GM21786 (cell line): ENCODE measurements around the gene SLC22A14.
"Not testable (repeated sequence)": the region's sequence is repeated elsewhere in the genome, so short reads cannot be mapped to it uniquely, and the experiment has no call there.

Source experiments
- ATAC-seq: cut with Tn5 transposase; IDR thresholded peaks from one replicate; pipeline ENCODE4 v1.9.1; 2021; ENCODE audit not compliant: unreplicated experiment

SLC22A14 gene

DNA sequence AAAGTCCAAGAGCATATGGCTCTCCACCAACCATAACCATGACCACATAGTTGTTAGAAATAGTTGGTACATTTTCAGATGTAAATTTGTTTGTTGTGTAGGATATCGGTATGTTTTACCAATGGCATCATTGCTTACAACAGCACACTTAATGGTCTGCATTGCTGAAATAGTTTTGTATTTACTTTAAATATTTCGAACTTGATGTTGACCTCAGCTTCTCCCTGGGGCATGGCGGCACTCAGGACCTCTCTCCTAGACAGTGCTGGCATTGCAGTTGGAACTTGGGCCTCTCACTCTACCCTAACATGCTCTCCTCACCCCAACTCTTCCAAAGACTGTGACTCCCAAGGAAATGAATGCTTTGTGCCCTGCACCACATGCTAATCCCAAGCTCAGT, 11.5 kb upstream of the SLC22A14 start:
- no peak for ATAC-seq

DNA sequence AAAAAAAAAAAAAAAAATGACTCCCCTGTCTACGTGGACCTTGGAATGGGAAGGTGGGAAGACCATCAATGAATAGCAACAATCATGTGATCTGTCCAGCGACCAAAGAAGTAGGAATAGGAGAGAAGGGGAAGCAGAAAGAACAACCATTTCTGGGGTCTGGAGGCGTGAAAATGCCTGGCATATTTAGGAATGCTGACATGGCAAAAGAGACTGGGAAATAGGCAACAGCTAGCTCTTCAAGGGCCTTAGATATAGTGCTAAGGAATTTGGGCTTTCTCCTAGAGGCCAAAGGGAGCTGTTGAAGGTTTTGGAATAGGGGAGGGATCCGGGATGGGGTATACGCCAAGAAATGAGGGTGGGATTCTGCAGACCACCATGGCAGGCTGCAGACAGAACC, 10.5 kb upstream of the SLC22A14 start:
- no peak for ATAC-seq

DNA sequence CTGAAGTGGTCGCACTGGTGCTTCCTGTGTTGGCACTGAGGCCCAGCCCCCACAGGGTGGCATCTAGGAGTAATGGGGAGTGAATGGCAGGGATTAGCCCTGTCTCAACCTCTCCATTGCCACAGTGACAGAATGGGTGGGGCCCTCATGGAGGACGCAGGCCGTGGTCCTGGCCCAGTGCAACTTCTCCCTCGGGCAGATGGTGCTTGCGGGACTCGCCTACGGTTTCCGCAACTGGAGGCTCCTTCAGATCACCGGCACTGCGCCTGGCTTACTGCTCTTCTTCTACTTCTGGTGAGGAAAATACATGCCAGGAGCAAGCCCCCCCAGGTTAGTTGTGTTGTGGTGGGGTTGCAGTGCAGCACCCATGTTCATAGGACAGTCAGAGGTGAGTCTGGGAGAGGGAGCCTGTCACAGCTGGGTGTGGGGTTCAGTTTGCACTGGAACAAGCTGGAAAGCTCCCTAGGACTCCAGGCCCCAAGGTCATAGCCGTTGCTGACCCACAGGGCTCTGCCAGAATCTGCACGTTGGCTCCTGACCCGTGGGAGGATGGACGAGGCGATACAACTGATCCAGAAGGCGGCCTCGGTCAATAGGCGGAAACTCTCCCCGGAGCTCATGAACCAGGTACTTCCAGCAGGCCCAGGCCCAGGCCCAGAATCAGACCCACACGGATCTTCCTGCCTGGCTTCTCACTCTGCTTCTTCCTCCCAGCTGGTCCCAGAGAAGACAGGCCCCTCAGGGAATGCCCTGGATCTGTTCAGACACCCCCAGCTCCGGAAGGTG, 7.0 kb upstream of the SLC22A14 start:
- no peak for ATAC-seq

DNA sequence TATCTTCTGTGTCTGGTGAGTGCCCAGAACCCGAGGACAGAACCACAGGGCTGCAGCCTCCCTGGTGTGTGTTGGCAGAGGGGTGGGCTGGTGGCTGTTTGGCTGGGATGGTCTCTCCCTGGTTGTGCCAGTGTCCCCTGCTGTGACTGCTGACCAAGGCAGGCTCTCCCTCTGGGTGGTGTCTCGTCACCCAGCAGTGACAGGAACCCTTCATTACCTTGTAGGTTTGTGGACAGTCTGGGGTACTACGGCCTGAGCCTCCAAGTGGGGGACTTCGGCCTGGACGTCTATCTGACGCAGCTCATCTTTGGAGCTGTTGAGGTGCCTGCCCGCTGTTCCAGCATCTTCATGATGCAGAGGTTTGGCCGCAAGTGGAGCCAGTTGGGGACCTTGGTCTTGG, 6.4 kb upstream of the SLC22A14 start:
- no peak for ATAC-seq

DNA sequence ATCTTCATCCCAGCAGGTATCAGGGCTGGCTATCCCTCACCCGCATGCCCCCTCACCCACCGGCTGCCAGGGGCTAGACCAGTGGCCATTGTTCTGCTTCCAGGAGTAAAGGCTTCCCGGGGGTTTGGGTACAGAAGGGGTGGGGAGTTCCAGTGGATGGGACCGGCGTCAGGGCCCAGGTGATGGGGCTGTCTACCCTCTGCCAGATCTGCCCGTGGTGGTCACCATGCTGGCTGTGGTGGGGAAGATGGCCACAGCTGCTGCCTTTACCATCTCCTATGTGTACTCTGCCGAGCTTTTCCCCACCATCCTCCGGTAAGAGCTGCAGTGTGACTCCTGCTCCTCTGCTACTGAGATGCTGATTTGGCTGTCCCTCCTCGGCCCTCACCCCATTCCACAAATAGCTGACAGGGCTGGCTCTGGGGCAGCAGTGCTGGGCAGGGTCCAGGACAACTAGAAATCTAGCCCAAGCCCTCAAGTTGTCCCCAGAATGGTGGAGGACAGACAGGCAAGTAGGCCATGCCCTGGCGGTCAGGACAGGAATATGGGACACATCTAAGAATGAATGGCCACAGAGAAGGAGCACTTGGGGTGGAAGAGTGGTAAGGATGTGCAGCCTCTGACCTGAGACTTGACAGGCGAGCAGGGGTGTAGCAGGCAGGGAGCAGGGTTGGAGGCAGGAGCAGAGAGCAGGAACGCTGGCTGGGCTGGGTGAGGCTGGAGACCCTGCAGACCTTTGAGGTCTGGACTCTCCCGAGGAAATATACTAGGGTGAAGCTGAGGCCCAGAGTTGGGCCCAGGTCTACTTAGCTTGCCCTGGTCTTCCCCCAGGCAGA, 5.8 kb upstream of the SLC22A14 start:
- no peak for ATAC-seq

DNA sequence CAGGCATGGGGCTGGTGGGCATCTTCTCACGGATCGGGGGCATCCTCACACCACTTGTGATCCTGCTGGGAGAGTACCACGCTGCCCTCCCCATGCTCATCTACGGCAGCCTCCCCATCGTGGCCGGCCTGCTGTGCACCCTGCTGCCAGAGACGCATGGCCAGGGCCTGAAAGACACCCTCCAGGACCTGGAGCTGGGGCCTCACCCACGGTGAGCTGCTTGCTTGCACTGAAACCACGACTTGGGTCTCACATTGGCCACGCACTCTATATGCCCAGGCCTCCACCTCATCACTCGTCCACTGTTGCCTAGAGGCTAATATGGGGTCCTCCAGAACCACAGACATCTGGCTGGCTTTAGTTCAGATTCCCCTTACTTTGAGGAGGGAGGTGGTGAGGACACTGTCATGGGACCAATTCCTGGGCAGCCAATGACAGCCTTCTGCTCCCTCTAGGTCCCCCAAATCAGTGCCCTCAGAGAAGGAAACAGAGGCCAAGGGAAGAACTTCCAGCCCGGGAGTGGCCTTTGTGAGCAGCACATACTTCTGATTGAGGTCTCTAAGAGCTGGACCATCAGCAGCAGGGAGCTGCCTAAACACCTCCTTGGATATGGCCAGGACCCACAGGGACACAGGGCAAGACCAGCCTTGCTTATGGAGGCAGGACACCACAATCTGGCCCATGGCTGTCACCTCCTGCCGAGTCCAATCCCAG, 5.0 kb upstream of the SLC22A14 start:
- ATAC-seq, result no peak

DNA sequence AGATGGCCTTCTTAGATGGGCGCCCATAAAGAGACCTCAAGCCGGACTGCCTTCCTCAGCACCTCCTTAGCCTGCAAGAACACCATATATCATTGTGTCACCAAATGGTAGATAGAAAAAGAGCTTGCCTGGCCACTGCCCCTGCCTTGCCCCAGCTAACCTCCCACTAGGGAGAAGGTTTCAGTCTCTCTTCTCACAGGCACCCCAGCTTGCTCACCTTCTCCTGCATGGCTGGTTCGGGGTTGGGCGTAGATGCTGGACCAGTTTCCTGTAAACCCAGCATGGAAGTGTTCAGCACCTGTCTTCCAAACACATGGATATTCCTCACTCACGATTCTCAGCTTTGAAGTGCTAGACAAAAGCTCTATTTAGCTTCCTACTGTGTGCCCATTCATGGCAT, 3.3 kb upstream of the SLC22A14 start:
- no peak for ATAC-seq

DNA sequence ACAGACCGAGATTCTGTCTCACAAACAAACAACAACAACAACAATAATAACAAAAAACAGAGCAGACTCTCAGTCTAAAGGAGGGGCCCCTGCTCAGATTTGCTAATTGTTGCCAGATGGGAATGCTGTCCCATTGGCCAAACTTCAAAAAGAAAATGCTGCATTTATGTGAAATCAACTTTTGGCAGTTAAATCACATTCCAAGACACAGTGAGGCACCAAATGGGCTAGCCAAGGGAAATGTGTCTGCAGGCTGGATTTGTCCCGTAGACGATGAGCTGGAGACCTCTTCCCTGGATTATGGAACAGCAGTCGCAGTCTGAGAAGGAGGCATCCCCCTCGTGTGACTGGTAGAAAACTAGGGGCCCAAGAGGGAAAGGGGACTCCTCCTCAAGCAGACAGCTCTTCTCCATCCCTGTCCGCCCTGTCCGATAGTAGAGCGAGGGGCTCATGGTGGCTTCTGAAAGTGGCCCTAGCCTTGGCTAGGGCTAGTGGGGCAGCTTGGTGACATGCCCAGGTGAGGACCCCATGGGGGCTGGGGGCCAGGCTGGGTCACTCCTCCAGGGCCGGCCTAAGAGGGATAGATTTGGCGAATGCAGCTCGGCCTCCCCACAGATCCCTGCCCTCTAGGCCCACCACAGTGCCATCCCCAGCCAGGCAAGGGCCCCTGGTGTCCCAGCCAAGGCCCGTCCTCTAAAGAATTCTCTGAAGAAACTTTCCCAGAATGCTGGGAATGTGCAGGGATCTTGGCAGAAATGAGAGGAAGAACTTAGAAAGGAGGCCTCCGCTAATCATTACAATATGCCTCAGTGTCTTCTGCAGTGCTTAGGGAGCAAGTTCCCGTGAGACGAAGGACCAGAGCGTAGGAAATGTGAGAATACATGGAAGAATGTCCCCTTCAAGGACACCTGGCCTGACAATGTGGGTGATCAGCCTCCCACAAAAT, 2.0 kb downstream of the SLC22A14 start:
- ATAC-seq, result no peak

DNA sequence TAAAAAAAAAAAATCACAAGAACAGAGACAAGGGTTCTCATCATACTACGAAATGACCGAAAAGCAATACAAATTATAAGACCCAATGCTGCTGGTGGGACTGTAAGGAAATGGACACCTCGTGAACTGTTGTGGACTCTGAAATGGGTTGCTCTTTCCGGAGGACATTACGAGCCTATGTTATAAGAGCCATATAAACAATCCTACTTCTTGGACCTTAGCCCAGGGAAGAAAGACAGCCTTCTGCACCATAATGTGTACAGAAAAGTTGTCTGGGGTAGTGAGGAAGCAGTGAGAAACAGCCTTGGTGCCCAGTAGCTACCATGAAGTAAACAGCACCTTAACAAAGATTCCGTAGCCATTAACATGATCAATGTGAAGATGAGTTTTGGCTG, 2.7 kb downstream of the SLC22A14 start:
- ATAC-seq, result no peak

DNA sequence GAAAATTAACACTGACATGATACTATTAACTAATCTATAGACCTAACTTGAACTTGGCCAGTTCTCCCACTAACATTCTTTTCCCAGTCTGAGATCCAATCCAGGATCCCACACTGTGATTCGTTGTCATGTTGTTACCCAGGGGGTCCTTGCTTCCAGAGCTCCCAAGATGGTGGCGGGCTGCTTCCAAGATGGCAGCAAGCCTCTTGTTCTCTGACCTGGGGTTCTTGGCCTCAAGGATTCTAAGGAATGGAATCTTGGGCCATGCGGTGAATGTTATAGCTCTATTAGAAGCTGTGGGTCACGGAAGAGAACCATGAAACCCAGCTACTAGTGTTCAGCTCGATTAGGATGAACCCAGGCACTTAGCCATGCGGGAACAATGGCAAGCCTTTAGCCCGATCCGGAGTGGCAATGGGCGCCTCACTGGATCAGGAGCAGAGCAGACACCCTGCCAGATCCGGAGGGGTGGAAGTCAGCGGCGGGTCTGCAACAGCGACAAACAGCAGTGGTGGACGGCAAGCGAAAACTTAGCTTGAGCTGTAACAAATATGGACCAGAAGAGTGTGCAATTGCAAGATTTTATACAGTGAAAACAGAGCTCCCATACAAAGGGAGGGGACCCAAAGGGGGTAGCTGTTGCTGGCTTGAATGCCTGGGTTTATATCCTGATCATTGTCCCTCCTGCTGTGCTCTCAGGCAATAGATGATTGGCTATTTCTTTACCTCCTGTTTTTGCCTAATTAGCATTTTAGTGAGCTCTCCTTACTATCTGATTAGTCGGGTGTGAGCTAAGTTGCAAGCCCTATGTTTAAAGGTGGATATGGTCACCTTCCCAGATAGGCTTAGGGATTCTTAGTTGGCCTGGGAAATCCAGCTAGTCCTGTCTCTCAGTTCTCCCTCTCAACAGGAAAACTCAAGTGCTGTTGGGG, 7.5 kb downstream of the SLC22A14 start:
- ATAC-seq, result not testable (repeated sequence)

DNA sequence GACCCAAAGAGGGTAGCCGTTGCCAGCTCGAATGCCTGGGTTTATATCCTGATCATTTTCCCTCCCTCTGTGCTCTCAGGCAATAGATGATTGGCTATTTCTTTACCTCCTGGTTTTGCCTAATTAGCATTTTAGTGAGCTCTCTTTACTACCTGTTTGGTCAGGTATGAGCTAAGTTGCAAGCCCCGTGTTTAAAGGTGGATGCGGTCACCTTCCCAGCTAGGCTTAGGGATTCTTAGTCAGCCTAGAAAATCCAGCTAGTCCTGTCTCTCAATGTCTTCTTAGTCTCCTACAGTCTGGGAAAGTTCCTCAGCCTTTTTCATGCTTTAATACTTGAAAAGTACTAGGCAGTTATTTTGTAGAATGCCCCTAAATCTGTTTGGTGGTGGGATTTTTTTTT, 15.0 kb downstream of the SLC22A14 start:
- not testable (repeated sequence) for ATAC-seq

DNA sequence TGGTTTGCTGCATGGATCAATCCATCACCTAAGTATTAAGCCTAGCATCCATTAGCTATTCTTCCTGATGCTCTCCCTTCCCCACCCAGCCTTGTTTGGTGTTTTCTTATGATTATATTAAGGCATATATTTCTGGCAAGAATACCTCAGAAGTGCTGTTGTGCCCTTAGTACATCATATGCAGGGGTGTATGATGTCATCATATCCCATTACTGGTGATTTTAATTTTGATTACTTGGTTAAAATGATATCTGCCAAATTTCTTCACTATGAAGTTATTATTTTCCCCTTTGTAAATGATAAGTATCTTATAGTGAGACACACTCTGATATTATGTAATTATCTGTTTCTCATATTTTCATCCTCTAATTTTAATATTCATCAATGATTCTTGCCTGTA, 15.4 kb downstream of the SLC22A14 start:
- ATAC-seq, result no peak

DNA sequence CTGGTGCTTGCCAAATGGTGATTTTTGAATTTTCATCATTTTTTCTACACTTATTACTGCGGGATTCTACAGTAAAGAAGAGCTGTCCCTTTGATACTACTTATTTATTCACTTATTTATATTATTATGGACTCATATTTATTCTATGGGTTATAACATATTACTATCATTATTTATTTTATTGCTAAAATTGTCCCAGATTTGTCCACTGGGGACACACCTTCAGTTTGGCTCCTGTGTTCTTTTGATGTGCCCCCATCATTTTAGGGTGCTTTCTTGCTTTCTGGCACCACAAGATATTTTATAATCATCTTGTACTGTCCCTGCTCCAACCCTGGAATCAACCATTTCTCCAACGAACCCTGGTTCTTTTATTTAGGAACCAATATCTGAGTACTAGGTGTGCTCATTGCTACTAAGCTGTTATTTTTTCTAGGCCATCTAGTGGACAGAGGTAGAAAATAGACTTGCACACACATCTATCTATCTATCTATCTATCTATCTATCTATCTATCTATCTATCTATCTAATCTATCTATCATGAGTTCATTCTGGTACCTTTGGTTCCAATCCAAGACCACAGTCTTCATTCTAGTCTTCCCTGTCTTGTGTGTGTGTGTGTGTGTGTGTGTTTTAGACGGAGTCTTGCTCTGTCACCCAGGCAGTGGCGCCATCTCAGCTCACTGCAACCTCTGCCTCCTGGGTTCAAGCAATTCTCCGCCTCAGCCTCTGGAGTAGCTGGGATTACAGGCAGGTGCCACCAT, 16.0 kb downstream of the SLC22A14 start:
- ATAC-seq, result no peak

DNA sequence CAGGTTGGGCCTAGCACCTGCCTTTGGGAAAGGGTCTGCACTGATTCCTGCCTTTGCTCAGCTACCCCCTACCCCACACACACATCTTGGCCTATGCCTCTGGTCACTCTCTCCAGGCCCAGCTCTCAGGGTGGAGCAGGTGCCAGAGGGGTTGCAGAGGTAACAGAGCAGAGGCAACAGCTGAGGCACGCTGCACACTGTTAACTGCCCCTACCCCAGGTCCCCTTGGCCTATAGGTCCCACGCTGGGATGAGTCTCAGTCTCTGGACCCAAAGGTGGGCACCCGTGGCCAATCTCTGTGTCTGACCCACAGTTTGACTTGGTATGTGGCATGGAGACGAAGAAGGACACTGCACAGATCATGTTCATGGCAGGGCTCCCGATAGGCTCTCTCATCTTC, 24.8 kb downstream of the SLC22A14 start:
- no peak for ATAC-seq

DNA sequence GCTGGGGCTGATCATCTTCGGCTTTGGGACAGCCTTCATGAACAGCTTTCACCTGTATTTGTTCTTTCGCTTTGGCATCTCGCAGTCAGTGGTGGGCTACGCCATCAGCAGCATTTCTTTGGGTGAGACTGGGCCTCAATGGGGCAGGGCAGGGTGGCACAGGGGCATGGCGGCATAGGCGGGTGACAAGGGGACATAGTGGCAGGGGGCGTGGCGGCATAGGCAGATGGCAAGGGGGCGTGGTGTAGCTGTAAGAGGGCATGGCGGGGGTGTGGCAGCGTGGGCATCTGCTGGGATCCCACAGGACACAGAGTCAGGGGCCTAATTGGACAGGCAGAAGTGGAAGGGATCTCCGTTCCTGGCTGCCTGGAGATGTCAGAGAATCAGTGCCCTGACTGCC, 25.5 kb downstream of the SLC22A14 start:
- no peak for ATAC-seq

DNA sequence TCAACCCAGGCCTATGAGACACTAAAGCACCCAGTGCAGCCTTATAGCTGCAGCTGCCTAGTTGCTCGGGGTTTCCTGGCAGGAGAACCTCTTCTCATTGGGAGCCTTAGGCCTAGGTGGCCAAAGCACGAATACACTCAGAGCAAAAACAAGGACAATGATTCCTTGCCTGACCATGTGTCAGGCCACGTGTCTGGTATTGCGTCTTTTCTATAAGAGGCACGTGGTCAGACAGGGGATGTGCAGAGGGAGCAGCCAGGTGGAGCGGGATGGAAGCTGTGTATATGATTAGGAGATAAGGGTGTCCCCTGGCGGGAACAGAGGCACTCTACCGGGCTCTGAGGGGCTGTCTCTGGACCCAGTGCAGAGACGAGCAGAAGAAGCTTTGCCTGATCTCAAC, 26.4 kb downstream of the SLC22A14 start:
- no peak for ATAC-seq

DNA sequence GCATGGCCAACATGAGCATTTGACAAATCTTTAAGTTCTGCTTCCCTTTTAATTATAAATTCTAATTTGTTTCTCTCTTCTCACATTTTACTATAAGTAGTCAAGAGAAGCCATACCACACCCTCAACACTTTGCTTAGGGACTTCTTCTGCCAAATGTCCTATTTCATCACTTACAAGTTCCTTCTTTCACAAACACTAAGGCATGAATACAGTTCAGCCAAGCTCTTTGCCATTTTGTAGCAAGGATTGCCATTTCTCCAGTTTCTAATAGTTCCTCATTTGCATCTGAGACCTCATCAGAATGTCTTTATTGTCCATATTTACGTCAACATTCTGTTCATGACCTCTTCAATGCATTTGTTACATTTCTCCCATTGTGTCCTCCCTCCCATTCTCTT, 29.4 kb downstream of the SLC22A14 start:
- no peak for ATAC-seq

DNA sequence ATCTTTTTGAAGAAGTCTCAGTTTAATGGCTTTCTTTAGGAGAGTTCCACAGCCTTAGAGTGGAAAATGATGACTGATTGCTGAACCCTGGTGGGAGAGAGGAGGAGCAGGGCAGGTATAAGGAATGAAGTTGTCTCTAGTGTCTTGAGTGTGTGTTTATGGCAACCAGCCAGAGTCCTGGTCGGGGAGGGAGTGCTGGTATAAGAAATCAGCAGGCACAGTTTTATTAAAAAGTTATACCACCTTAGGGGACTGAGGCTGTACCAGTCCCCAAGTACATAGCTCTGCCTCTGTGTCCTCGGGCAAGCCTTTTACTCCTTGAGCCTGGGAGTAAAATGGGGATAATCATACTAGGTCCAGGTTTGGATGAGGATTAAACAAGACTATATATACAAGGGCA, 29.8 kb downstream of the SLC22A14 start:
- no peak for ATAC-seq

DNA sequence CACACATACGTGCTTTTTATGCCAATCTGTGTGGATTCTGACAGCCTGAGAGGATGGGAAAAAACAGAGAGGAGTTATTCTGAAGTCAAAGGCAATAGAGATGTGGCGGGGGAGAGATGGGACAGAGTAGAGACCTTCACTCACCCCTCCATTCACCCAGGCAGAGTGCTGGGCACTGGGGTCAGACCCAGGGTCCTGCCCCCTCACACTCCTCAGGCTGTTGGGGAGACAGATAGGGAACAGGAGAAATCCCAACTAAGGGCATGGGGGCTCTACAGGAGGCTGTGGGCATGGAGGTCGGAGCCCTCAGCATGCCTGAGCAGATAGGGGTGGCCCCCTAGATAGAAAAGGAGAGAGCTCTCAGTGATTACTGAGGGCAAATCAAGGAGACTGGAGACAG, 30.3 kb downstream of the SLC22A14 start:
- no peak for ATAC-seq
